Measurements from ENCODE around the gene MYL1.

MYL1 gene
- total RNA-seq, result 0 reads per million in 9 experiments

GRCh38 chr2:210315015-210315788 is at the start of gene MYL1:
TSS of gene MYL1 (minus strand) at chr2:210315174. CDS start at chr2:210315042, 132 bp downstream.
- no peaks in the 10 kb centered on the region for H3K36me3 Mint-ChIP-seq (ENCODE audit: insufficient read depth)
- H3K9me3 Mint-ChIP-seq, result peaks cover 0 to 2% of the 10 kb centered on the region in 2 donors
- H3K27me3 Mint-ChIP-seq, result no peaks in the 10 kb centered on the region
- no peak for DNase-seq
- ATAC-seq (replicated peaks), result no peak
- no peak within 1 kb of the TSS for H3K27ac Mint-ChIP-seq
- H3K4me3 Mint-ChIP-seq, result no peak within 1 kb of the TSS
- no peaks in the 10 kb centered on the region for H3K4me1 Mint-ChIP-seq (ENCODE audit: low read depth in 2 of 2)

- H3K27me3 Mint-ChIP-seq, result peaks cover 0 to 15% of the 10 kb centered on the region in 2 donors
Measured at GRCh38 chr2:210363876-210364275, 48.9 kb upstream of the MYL1 start.

GRCh38 chr2:210363261-210363660 is 48.3 kb upstream of the MYL1 start:
- H3K4me3 Mint-ChIP-seq, result no peak overlapping the region
- H3K36me3 Mint-ChIP-seq (ENCODE audit: insufficient read depth), result no peaks in the 10 kb centered on the region
- peaks cover 0 to 15% of the 10 kb centered on the region in 2 donors for H3K27me3 Mint-ChIP-seq
- no peaks in the 10 kb centered on the region for H3K9me3 Mint-ChIP-seq
- no peak overlapping the region for H3K27ac Mint-ChIP-seq
- ATAC-seq (replicated peaks), result no peak
- no peaks in the 10 kb centered on the region for H3K4me1 Mint-ChIP-seq (ENCODE audit: low read depth in 2 of 2)
- no peak for DNase-seq

More at GRCh38 chr2:210363876-210364275, 48.9 kb upstream of the MYL1 start:
- no peaks in the 10 kb centered on the region for H3K9me3 Mint-ChIP-seq
- no peak overlapping the region for H3K27ac Mint-ChIP-seq
- no peaks in the 10 kb centered on the region for H3K36me3 Mint-ChIP-seq (ENCODE audit: insufficient read depth)
- no peak overlapping the region for H3K4me3 Mint-ChIP-seq
- DNase-seq (no peak), ATAC-seq (replicated peaks) (no peak)
- no peaks in the 10 kb centered on the region for H3K4me1 Mint-ChIP-seq (ENCODE audit: low read depth in 2 of 2)

- Mint-ChIP-seq H3K27ac (no peak overlapping the region), H3K9me3 (no peaks in the 10 kb centered on the region), H3K4me1 (ENCODE audit: low read depth in 2 of 2) (no peaks in the 10 kb centered on the region), H3K27me3 (peaks cover 0 to 15% of the 10 kb centered on the region in 2 donors), H3K36me3 (ENCODE audit: insufficient read depth) (no peaks in the 10 kb centered on the region), H3K4me3 (no peak overlapping the region)
- DNase-seq (no peak), ATAC-seq (replicated peaks) (no peak)
Measured at GRCh38 chr2:210360412-210360811, 45.4 kb upstream of the MYL1 start.

GRCh38 chr2:210356944-210357343 is 42.0 kb upstream of the MYL1 start:
- DNase-seq (no peak), ATAC-seq (replicated peaks) (no peak)
- Mint-ChIP-seq H3K36me3 (ENCODE audit: insufficient read depth) (no peaks in the 10 kb centered on the region), H3K4me3 (no peak overlapping the region), H3K9me3 (peaks cover 0 to 2% of the 10 kb centered on the region in 2 donors), H3K4me1 (ENCODE audit: low read depth in 2 of 2) (no peaks in the 10 kb centered on the region), H3K27me3 (peaks cover 2 to 18% of the 10 kb centered on the region in 2 donors), H3K27ac (no peak overlapping the region)

GRCh38 chr2:210337159-210337558 is 22.2 kb upstream of the MYL1 start:
- Mint-ChIP-seq H3K36me3 (ENCODE audit: insufficient read depth) (no peaks in the 10 kb centered on the region), H3K27me3 (no peaks in the 10 kb centered on the region), H3K4me1 (ENCODE audit: low read depth in 2 of 2) (peaks cover 0 to 2% of the 10 kb centered on the region in 2 donors), H3K27ac (no peak overlapping the region), H3K9me3 (peaks cover 7 to 18% of the 10 kb centered on the region in 2 donors), H3K4me3 (no peak overlapping the region)
- no peak for DNase-seq
- ATAC-seq (replicated peaks), result no peak

- no peak overlapping the region for H3K4me3 Mint-ChIP-seq
- H3K4me1 Mint-ChIP-seq (ENCODE audit: low read depth in 2 of 2), result no peaks in the 10 kb centered on the region
- no peak for ATAC-seq (replicated peaks)
- no peaks in the 10 kb centered on the region for H3K36me3 Mint-ChIP-seq (ENCODE audit: insufficient read depth)
- no peaks in the 10 kb centered on the region for H3K27me3 Mint-ChIP-seq
- no peak for DNase-seq
- H3K27ac Mint-ChIP-seq, result no peak overlapping the region
- H3K9me3 Mint-ChIP-seq, result no peaks in the 10 kb centered on the region
Measured at GRCh38 chr2:210324906-210325305, 9.9 kb upstream of the MYL1 start.

- no peak for DNase-seq
- Mint-ChIP-seq H3K27ac (no peak overlapping the region), H3K9me3 (no peaks in the 10 kb centered on the region), H3K4me3 (no peak overlapping the region), H3K27me3 (no peaks in the 10 kb centered on the region), H3K4me1 (ENCODE audit: low read depth in 2 of 2) (no peaks in the 10 kb centered on the region), H3K36me3 (ENCODE audit: insufficient read depth) (no peaks in the 10 kb centered on the region)
- ATAC-seq (replicated peaks), result no peak
Measured at GRCh38 chr2:210324458-210324857, 9.5 kb upstream of the MYL1 start.

GRCh38 chr2:210323003-210323402 is 8.0 kb upstream of the MYL1 start:
- H3K9me3 Mint-ChIP-seq, result peaks cover 0 to 2% of the 10 kb centered on the region in 2 donors
- no peak overlapping the region for H3K4me3 Mint-ChIP-seq
- ATAC-seq (replicated peaks) (no peak), DNase-seq (no peak)
- H3K4me1 Mint-ChIP-seq (ENCODE audit: low read depth in 2 of 2), result no peaks in the 10 kb centered on the region
- H3K27ac Mint-ChIP-seq, result no peak overlapping the region
- no peaks in the 10 kb centered on the region for H3K27me3 Mint-ChIP-seq
- H3K36me3 Mint-ChIP-seq (ENCODE audit: insufficient read depth), result no peaks in the 10 kb centered on the region

- no peaks in the 10 kb centered on the region for H3K36me3 Mint-ChIP-seq (ENCODE audit: insufficient read depth)
- H3K27me3 Mint-ChIP-seq, result no peaks in the 10 kb centered on the region
- no peaks in the 10 kb centered on the region for H3K4me1 Mint-ChIP-seq (ENCODE audit: low read depth in 2 of 2)
- H3K4me3 Mint-ChIP-seq, result no peak overlapping the region
- no peak overlapping the region for H3K27ac Mint-ChIP-seq
- H3K9me3 Mint-ChIP-seq, result peaks cover 0 to 2% of the 10 kb centered on the region in 2 donors
- ATAC-seq (replicated peaks) (no peak), DNase-seq (no peak)
Measured at GRCh38 chr2:210318891-210319290, 3.9 kb upstream of the MYL1 start.

GRCh38 chr2:210318486-210318885 is 3.5 kb upstream of the MYL1 start:
- H3K27ac Mint-ChIP-seq, result no peak overlapping the region
- no peaks in the 10 kb centered on the region for H3K27me3 Mint-ChIP-seq
- H3K4me3 Mint-ChIP-seq, result no peak overlapping the region
- no peak for ATAC-seq (replicated peaks)
- H3K9me3 Mint-ChIP-seq, result peaks cover 0 to 2% of the 10 kb centered on the region in 2 donors
- H3K4me1 Mint-ChIP-seq (ENCODE audit: low read depth in 2 of 2), result no peaks in the 10 kb centered on the region
- DNase-seq, result no peak
- H3K36me3 Mint-ChIP-seq (ENCODE audit: insufficient read depth), result no peaks in the 10 kb centered on the region

- no peaks in the 10 kb centered on the region for H3K9me3 Mint-ChIP-seq
- ATAC-seq (replicated peaks) (no peak), DNase-seq (no peak)
- no peak overlapping the region for H3K4me3 Mint-ChIP-seq
- H3K27me3 Mint-ChIP-seq, result no peaks in the 10 kb centered on the region
- no peaks in the 10 kb centered on the region for H3K36me3 Mint-ChIP-seq (ENCODE audit: insufficient read depth)
- no peak overlapping the region for H3K27ac Mint-ChIP-seq
- no peaks in the 10 kb centered on the region for H3K4me1 Mint-ChIP-seq (ENCODE audit: low read depth in 2 of 2)
Measured at GRCh38 chr2:210310550-210310949, 4.4 kb downstream of the MYL1 start.

GRCh38 chr2:210309548-210310233 is 5.3 kb downstream of the MYL1 start:
- Mint-ChIP-seq H3K27ac (no peak overlapping the region), H3K4me3 (no peak overlapping the region), H3K36me3 (ENCODE audit: insufficient read depth) (no peaks in the 10 kb centered on the region), H3K4me1 (ENCODE audit: low read depth in 2 of 2) (no peaks in the 10 kb centered on the region), H3K27me3 (no peaks in the 10 kb centered on the region), H3K9me3 (no peaks in the 10 kb centered on the region)
- no peak for DNase-seq
- no peak for ATAC-seq (replicated peaks)

- DNase-seq (no peak), ATAC-seq (replicated peaks) (no peak)
- Mint-ChIP-seq H3K4me3 (no peak overlapping the region), H3K4me1 (ENCODE audit: low read depth in 2 of 2) (no peaks in the 10 kb centered on the region), H3K27me3 (no peaks in the 10 kb centered on the region), H3K27ac (no peak overlapping the region), H3K36me3 (ENCODE audit: insufficient read depth) (no peaks in the 10 kb centered on the region), H3K9me3 (peaks cover 0 to 1% of the 10 kb centered on the region in 2 donors)
Measured at GRCh38 chr2:210303498-210303897, 11.5 kb downstream of the MYL1 start.
